ENCODE measurements around the gene HDAC4. TPM values are rescaled to one million over a fixed set of nuclear protein-coding genes. Genes with fewer than 3 reads are reported as not detected.

The HDAC4 gene
- total RNA-seq, 4 donors from 2014 or later: 30.2 to 103 (median 51.7) TPM

- DNase-seq (ENCODE audit: low spot score) (peak; percentile 14), ATAC-seq (ENCODE audit: low FRiP score) (no peak)
- TF ChIP-seq, protein P1, sequence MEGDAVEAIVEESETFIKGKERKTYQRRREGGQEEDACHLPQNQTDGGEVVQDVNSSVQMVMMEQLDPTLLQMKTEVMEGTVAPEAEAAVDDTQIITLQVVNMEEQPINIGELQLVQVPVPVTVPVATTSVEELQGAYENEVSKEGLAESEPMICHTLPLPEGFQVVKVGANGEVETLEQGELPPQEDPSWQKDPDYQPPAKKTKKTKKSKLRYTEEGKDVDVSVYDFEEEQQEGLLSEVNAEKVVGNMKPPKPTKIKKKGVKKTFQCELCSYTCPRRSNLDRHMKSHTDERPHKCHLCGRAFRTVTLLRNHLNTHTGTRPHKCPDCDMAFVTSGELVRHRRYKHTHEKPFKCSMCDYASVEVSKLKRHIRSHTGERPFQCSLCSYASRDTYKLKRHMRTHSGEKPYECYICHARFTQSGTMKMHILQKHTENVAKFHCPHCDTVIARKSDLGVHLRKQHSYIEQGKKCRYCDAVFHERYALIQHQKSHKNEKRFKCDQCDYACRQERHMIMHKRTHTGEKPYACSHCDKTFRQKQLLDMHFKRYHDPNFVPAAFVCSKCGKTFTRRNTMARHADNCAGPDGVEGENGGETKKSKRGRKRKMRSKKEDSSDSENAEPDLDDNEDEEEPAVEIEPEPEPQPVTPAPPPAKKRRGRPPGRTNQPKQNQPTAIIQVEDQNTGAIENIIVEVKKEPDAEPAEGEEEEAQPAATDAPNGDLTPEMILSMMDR (IDR thresholded peaks at IDR 0.05): no peak
Measured at GRCh38 chr2:239186516-239187357, 214.1 kb downstream of the HDAC4 start.

DNA sequence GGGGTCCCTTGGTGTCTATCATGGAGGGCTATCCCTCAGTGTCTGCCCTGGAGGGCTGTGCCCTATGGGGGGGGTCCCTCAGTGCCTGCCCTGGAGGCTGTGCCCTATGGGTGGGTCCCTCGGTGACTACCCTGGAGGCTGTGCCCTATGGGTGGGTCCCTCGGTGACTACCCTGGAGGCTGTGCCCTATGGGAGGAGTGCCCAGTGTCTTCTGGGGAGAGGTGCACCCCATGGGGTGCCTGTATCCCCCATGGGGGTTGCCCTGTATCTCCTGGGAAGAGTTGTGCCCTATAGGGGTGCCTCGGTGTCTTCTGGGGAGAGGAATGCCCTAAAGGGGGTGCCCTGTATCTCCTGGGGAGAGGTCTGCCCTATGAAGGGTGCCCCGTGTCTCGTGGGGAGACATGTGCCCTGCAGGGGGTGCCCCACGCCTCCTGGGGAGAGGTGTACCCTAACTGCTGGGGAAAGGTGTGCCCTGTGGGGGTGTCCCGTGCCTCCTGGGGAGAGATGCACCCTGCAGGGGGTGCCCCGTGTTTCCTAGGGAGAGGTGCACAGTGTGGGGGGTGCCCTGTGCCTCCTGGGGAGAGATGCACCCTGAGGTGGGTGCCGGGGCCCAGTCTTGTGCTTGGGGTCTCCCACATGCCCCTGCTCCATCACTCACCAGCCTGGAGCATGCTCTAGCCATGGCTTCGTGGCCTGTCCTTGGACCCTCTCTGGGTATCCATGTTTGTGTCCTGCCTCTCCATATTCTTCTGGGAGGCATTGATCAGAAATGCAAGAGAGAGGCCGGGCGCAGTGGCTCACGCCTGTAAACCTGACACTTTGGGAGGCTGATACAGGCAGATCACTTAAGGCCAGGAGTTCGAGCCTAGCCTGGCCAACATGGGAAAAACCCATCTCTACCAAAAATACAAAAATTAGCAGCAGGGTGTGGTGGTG lies 215.6 kb downstream of the HDAC4 start:
- TF ChIP-seq, protein P1 (IDR thresholded peaks at IDR 0.05): no peak
- peak; percentile 14 for DNase-seq (ENCODE audit: low spot score)
- no peak for ATAC-seq (ENCODE audit: low FRiP score)

- ATAC-seq (ENCODE audit: low FRiP score): no peak
- no peak for DNase-seq (ENCODE audit: low spot score)
Measured at GRCh38 chr2:239184179-239184578, 216.6 kb downstream of the HDAC4 start.

GRCh38 chr2:239182981-239183791 lies 217.6 kb downstream of the HDAC4 start:
- no peak for ATAC-seq (ENCODE audit: low FRiP score)
- TF ChIP-seq, protein P1 (IDR thresholded peaks at IDR 0.05): no peak
- DNase-seq (ENCODE audit: low spot score): peak; percentile 15

More at GRCh38 chr2:239184179-239184578, 216.6 kb downstream of the HDAC4 start:
- TF ChIP-seq, protein P1 (IDR thresholded peaks at IDR 0.05): no peak

DNA sequence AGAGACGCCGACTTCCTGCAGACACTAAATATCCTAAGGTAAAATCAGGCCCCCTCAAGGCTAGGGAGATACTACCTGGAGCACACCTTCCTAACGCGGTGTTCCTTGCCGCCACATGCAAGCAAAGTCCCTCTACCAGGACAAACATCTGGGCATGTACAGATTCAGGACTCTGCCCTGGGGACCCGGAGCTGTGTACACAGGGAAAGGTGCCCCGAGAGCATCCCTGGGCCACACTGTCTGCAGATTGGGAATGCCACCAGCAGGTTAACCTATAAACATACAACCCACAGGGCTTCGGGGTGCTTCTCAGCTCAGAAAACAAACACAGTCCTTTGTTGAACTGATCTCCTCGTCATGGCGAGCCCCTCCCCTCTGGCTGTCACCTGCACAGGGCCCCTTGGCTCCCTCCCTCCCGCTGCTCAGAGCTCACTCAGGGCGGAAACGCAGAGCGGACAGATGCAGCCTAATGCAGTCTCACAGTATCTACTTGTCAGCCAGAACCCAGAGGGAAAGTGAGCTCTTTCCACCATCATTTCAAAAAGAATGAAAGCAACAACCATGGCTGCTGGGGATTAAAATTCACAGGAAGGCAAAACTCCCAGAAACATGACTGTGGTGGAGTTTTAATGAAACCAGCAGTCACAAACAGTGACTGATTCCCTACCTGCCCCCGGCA lies 218.8 kb downstream of the HDAC4 start:
- ATAC-seq (ENCODE audit: low FRiP score) (no peak), DNase-seq (ENCODE audit: low spot score) (peak; percentile 7)
- TF ChIP-seq, protein P1 (IDR thresholded peaks at IDR 0.05): no peak
